D341Med (cell line): Measurements from ENCODE around the gene TEX36.
"Not testable (repeated sequence)": the region's sequence is repeated elsewhere in the genome, so short reads cannot be mapped to it uniquely, and the experiment has no call there.

Experiments used
- DNase-seq: peaks from one replicate; pipeline ENCODE4 v3.0.0; 2012; ENCODE audit warnings: low spot score

TEX36 gene

DNA sequence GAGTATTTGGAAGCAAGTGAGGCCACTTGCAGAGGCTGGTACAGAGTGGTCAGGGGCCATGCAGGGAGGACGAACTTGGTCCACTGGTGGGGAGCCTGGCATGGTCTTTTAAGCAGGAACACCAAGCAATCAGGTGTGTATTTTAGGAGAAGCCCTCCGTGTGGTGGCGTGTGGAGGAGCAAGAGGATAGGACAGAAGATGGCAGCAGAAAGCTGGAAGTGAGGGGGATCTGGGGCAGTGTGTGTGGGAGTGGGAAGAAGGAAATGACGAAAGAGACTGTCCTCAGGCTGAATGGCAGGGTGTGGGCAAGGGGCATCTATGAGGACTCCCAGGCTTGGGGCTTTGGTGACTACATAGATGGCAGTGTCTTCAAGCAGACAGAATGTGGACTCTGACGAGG lies 51.2 kb downstream of the TEX36 start:
- no peak for DNase-seq

DNA sequence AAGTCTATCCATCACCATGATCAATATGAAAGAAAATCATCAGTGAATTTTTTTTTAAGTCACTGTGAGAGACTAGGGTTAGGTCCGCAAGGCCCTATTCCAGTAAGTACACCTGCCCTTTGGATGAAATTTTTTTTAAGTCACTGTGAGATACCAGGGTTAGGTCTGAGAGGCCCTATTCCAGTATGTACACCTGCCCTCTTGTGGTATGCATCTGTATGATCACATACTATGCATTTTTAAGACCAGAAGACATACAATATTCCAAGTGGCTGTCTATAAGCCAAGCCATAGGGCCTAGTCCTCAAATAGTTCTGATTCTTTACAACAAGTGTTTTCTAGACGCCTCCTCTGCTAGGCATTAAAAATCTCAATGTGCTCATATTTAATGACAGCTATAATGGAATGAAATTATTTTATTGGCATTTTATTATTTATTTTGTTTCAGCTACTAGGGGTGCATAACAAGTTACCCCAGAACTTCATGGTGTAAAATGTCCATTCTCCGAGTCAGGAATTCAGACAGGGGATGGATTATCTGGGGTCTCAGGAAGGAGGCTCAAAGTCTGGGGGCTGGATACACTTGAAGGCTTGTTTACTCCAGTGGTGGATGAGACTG lies 53.1 kb downstream of the TEX36 start:
- DNase-seq = peak; percentile 48

DNA sequence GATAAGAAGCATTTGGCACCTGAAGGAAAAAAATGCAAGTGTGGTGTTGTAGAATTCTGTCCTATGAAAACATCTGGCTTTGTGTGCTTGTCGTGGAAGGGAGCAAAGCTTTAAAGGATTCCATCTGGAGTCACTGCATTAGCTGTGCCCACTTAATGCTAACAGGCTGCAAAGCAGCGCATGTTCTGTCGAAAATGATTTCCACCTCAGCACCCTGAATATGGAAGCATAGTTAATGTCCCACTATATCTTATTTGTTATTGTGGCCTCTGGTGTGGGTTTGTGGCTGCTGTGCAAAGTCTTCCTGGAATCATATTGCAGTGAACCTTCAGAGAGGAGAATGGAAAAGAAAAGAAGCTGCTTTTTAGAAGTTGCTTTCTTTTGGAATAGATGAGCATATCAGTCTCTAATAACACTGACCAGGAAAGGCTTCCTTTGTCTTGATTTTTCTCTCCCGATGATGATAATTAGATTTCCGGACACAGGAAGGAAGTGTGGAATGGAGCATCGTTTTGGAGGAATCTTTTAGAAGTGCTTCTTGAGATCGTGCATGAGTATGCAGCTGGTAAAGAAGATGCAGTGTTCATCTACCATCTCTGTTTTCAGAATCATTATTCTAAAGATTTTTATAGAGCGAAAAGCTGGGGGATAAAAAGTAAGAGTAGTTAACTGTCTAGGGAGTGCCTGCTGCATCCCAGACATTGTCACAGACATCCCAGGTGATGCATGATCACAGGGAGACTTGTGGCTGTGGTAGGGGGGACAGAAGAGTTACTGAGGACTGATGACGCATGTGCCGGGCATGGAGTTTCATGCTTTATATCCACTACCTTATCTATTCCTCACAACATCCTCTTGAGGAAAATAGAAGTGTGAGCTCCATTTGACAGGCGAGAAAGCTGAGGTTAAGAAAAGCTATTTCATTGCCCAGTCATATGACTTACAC lies 54.6 kb downstream of the TEX36 start:
- DNase-seq = no peak

DNA sequence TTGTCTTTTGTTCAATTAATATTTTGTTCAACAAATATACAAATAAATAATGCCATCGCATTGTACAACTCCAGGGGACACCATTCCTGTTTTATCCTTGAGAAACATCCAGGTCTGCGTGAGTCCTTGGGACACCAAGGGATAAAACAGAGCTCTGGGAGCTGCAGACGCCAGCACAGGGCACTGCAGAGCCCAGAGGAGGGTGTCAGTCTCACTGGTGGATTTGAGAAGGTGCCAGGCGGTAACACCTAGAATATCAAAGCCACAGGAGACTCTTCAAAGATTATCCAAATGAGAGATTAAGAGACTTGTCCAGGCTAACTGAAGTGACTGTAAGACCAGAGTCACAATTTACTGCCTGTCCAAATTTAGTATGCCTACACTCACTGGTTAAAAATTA lies 55.3 kb downstream of the TEX36 start:
- peak; percentile 41 for DNase-seq

DNA sequence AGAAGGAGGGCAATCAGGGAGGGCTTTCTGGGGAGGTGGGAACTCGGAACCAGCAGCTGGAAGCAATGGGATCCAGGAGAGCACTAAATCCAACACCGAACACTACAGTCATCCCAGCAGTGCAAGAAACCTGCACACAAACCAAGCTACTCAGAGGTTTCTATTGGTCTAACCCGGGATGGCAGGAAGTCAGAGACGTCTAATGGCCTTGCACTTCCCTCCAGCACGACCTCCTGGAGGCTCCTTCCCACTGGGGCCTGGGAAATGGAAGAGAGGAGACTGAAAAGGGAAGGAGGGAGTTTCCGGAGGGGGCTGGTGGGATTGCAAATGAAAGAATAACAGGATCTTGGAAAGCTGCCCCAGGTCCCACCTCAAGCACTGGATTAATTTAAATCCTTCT lies 56.3 kb downstream of the TEX36 start:
- DNase-seq = peak; percentile 28

DNA sequence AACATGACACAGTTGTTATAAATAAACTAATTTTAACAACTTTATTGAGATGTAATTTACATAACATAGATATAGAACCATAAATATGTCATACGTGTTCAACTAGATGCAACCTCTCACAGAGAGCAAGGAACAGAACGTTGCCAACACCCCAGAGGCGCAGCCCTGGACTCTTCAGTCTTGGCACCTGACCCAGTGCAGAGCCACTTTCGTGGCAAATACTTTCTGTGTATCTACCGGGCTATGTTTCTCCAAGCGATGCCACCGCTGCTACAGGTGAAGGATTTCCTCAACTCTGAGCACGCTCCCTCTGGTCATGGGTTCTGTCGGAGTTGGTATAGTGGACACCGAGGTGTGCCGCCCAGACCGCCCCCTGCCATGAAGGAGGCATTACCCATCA lies 57.4 kb downstream of the TEX36 start:
- DNase-seq = no peak

DNA sequence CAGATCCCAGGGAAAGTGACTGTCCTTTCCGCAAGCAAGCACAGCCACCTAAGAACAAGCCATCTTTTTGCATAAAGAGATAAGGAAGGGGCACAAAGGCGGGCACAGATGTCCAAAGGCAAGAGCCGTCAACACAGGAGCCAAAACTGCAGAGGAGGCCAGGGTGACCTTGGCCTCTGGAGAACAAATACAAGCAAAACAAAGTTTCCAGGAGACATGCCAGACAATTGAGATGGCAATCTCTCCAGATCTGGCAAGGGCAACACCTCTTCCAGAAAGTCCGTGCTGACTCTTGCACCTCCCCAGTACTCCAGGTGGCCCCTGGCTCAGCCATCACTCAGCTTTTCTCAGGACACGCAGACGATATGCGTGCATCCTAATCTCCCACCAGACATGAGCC lies 58.2 kb downstream of the TEX36 start:
- no peak for DNase-seq

DNA sequence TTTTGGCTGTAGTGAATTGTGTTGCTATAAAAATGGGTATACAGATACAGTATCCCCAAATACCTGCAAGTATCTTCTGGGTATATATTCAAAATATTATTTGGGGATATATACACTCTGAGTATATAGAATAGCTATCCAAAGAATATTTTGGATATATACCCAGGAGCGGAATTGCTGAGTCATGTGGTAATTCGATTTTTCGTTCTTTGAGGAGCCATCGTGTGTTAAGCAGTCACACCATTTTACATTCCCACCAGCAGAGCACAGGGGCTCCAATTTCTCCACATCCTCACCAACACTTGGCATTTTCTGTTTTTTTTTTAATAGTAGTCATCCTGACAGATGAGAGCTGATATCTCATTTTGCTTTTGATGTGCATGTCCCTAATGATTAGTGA lies 61.9 kb downstream of the TEX36 start:
- no peak for DNase-seq

DNA sequence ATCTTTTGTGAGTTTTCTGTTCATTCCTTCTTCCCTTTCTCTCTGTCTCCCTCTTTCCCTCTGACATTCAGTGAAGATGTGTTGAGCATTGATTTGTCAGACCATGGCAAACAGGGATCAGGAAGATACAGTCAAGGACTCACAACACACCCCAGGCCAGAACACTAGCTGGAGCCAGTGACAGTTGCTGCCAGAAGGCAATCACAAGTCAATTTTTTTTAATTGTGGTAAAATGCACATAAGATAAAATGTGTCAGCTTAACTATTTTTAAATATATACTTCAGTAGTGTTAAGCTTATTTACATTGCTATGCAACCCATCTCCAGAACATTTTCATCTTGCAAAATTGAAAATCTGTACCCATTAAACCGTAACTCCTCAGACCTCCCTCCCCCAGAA lies 62.6 kb downstream of the TEX36 start:
- no peak for DNase-seq

DNA sequence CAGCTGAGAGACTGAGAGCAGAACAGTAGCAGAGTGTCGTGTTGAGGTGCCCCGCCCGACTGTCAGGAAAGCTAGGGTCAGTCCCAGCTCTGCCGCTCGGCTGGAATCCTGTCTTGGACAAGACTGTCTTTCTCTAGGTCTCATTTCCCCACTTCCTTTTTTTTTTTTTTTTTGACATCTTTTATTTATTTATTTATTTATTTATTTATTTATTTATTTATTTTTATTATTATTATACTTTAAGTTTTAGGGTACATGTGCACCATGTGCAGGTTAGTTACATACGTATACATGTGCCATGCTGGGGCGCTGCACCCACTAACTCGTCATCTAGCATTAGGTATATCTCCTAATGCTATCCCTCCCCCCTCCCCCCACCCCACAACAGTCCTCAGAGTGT lies 69.9 kb downstream of the TEX36 start:
- DNase-seq = not testable (repeated sequence)

DNA sequence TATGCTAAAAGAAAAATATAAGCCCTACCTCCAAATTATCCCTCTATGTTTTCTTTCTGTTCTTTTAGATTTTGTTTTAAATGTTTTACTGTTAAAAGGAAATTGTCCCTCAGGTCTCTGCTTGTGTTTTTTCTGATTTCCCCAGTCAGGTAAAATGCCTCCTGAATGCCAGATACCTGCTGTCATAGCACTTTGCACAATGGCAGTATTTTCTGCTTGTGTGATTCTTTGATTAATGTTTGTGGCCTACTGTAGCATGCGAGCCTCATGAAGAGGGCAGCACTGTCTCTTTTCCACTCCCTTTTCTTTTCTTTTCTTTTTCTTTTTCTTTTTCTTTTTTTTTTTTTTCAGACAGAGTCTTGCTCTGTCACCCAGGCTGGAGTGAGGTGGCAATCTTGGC lies 71.2 kb downstream of the TEX36 start:
- DNase-seq = no peak

DNA sequence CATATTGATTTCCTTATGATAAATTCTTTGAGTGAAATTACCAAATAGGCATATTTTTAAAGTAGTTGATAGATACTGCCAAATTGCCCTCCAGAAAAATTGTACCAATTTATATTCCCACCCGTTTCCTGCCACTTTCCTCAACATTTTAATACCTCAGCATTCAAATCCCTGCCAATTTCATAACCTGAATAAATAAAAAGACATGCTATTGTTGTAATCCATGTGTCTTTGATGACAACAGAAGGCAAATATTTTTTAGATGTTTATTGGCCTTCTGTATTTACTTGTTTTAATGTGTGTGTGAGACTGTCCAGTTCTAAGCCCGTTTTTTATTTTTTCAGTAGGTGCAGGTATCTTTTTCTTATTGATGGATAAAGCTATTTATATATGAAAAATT lies 71.7 kb downstream of the TEX36 start:
- DNase-seq = no peak

DNA sequence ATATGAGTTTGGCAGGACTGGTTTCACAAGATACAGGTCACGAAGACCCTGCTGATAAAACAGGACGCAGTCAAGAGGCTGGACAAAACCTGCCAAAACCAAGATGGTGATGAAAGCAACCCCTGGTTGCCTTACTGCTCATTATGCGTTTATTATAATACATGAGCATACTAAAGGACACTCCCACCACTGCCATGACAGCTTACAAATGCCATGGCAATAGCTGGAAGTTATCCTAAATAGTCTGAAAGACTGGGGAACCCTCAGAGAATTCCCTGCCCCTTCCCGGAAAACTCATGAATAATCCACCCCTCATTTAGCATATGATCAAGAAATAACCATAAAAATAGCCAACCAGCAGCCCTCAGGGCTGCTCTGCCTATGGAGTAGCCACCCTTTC lies 73.1 kb downstream of the TEX36 start:
- no peak for DNase-seq

DNA sequence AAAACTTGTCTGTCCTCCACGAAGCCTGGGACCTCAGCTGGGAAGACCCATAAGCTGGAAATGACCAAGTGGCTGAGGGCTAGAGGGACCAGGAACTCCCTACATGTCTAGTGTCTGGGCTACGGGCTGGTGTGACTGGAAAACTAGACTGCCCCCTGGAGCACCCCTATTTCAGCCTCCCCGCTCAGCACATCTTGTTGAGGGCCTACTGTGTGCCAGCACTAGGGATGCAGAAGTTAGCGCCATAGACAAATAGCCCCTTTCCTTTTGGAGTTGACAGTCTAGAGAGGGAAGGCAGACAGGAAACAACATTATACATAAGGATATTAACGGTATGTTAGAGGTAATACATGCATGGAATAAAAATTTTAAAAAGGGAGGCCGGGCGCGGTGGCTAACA lies 74.5 kb downstream of the TEX36 start:
- DNase-seq = no peak

DNA sequence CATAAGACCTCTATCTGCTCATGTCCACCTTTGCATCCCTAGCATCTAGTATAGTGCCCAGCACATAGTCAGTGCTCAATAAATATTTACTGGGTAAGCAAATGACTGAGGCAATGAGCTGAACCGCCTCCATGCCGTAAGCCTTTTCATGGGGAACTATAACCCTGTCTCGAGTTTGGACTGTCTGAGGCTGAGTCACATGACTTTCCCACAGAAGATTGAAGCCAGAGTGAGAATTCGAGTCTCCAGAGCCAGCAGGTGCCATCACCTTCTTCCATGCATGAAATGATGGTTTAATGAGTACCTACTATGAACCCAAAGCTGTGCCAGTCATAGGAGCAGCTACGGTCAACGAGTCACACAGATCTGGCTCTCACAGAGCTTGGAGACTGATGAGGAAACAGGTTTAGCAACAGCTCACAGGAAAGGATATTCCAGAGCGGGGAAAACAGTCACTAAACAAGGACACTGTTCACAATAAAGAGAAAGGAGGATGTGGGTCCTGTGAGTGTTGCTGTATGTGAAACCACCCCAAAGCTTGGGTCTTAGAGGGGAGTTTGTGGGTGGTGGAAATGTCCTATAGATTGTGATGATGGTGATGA lies 75.2 kb downstream of the TEX36 start:
- no peak for DNase-seq

DNA sequence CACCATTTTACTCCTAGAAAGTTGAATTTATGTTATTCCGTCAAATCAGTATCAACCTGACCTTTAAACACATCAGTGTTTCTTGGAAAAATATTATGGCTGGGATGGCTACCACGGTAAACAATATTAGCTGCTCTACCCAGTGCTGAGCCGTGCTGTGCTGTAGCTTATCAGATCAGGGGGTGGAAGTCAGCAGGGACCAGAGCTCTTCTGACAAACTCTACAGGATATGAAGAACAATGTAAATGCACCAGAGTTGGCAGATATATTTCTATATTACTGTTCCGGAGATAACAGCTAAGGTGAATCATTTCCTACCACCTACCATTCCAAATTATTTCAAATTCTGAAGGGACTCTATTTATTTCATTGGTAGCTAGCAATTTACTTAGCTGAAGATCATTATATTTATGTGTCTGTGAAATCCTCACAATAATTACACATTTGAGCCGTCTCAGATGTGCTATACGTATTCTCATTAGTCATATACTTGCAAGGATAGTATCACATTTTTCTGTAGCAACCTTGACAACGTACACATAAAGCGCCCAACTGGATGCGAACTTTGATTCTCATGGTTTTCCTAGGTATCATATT lies 76.5 kb downstream of the TEX36 start:
- no peak for DNase-seq
